D341Med (cell line): ENCODE results near the gene LEFTY1.
"Not testable (repeated sequence)": the region's sequence is repeated elsewhere in the genome, so short reads cannot be mapped to it uniquely, and the experiment has no call there.

Source experiments
- DNase-seq: peaks from one replicate; pipeline ENCODE4 v3.0.0; 2012; ENCODE audit warnings: low spot score

Gene LEFTY1

DNA sequence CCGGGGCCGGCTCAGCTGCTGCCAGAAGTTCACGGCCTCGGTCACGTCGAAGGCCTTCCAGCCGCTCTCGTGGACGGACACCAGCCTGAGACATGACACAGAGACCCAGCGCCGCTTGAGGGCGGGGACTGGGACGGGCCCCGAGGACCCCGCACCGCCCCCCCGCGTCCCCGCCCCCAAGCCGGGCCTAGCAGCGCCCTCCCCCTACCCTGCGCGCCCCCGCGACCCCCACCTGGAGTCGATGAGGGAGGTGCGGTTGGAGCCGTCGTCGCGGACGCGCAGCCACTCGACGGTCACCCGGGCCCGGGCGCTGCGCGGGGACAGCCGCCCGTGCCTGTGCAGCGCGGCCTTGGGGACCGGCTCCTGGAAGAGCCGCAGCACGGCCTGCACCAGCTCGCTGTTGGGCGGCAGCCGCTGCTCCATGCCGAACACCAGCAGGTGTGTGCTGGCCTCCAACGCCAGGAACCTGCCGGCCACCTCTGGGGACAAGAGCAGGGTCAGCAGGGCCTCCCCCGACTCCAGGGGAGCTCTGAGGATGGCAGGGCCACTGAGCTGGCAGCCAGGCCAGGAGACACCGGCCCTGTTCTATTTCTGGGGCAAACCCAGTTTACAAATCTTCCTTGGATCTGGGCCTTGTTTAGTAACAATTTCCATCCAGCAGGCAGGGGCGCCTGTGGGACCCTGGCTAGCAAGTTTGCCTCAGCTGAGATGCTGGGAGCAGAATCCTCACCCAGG, 1.2 kb downstream of the LEFTY1 start:
- not testable (repeated sequence) for DNase-seq

DNA sequence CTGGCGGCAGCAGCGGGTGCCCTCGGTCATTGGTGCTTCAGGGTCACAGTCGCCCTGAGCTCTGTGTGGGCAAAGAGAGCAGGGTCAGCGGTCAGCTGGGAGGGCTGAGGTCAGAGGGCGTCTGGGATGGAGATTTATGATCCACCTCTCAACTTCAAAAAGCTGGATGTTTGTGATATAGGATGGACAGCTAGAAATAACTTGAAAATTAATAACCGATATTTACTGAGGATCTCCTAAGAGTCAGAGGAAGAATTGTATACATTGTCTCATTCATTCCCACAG, 2.0 kb downstream of the LEFTY1 start:
- no peak for DNase-seq

DNA sequence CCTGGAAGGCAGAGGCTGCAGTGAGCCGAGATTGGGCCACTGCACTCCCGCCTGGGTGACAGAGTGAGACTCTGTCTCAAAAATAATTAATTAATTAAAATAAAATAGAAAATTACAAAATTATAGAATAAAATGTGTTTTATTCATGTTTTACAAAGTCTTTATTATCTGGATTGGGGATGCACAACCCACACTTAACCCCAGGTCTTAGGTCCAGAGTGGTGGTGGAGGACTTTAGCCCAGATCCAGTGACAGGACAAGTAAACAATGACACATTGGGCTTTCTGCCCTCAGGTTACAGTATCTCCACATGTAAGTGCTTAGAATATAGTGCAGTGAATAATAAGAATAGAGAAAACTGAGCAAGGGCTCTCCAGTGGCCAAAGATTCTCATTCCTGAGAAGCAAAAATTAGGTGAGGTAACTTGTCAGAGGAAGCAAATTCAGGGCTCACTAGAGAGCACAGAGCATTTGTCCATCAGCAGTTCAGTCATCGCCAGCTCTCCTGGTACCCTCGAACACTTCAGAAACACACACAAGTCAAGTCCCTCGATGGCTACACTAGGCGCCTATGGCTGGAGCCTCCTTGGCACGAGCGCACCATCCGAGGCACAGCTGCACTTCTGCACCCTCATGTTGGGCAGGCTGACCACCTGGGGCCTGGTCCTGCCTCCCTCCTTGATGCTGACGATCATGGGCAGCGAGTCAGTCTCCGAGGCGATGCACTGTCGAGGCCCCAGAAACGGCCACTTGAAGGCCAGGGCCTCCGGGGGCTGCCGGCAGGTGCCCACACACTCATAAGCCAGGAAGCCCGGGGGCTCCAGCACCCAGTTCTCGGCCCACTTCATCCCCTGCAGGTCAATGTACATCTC, 2.6 kb downstream of the LEFTY1 start:
- no peak for DNase-seq

DNA sequence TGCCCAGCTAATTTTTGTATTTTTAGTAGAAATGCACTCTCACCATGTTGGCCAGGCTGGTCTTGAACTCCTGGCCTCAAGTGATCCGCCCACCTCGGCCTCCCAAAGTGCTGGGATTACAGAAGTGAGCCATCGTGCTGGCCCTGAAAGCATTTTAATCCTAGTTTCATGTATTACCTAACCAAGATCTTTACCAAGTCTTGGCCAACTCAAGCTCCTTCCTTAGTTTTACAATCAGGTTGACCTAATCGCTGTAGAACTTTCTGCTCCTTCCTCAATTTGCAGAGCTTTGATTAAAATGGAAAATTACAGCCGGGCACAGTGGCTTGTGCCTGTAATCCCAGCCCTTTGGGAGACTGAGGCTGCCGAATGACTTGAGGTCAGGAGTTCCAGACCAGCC, 3.6 kb downstream of the LEFTY1 start:
- DNase-seq = no peak

DNA sequence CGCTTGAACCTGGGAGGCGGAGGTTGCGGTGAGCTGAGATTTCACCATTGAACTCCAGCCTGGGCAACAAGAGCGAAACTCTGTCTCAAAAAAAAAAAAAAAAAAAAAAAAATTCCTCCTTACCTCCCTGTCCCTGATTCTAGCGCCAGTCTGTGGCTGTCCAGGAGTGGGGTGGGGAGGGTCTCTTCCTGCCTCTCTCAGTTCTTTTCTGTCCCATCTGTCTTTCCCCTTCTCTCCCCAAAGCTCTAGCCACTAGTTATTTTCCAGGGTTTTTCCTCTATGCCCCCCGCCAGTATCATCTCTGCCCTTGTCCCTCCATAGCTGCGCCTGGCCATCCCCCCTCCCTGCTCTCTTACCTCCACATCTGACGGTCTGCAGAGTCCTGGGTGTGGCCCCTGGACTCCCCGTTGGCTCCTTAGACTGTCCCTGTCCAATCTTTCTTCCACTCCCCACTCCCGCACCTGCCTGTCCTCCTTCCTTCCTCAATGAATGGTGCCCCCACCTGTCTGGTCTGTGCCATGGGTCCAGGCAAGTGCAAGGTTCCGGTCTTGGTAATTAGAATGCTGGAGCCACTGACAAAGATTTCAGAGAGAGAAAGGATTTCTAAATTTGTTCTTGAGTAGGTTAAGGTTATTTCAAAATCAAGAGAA, 5.2 kb downstream of the LEFTY1 start:
- DNase-seq = no peak

DNA sequence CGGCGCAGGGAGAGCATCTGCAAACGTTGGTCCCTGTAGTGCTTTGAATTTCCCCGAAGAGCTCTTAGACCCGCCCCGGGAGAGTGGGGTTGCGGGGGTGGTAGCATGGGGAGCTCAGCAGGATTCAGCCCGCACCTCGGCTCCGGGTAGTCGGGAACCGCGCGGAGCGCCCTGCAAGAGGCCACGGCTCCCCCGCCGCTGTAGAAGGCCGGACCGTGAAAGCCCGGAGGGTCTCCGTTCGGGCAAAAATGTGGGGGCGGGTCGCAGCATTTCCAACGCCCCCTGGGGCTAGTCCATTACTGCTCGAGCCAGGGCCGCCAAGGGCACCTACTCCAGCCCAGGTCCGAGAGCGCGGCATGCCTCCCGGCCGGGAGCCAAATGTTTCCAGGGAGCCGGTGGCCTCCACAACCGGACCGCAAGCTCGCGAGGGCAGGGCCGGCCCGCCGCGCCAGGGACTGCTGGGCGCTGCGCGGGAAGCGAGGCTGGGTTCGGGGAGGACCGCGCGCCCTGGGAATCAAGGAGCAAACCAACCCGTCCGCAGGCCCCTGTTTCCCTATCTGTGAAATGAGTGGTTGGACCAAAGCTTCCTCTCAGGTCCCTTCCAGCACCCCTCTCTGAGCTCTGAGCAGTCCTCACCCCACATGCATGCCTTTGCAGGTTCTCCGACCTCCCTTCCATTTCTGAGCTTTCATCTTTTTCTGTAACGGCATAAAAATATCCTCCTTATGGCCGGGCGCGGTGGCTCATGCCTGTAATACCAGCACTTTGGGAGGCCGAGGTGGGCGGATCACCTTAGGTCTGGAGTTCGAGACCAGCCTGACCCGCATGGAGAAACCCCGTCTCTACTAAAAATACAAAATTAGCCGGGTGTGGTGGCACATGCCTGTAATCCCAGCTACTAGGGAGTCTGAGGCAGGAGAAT, 6.0 kb downstream of the LEFTY1 start:
- no peak for DNase-seq

DNA sequence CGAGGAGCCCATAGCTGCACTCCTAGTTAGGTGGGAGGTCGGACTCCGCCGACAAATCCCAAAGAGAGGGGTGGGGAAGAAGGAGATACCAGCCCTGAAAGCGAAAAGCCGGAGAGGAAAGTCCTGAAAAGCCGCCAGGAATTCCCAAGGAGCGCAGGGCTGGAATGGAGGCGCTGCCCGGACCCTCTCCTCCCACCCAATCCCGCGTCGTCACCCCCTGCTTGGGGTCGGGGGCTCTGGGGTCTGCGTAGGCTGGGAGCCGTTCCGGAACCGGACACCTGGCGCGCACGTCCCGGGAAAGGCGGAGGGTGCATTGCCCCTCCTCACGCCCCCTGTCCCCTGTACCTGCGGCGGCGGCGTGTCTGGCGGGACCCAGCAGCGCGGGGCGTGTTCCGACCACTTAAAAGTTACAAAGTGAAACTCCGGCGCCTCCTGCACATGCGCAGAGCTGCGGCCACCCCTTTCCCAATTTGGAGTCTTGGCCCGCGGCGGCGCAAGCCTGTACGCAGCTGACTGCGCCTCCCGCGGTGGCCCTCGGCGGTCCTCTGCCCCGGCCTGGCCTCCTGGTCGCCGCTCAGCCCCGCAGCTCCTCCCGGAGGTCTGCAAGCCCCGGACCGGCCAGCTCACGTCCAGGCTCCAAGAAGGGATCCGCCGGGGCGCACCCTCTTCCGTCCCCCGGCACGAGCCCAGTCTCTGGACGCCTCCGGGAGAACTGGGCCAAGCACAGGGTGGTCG, 6.8 kb downstream of the LEFTY1 start, which contains the start of gene TMEM63A:
Gene TMEM63A (minus strand): TSS at position 422 of the 735 bp plus-strand sequence. CDS start 4,800 bp downstream, outside the sequence.
- peak; percentile 90 for DNase-seq

DNA sequence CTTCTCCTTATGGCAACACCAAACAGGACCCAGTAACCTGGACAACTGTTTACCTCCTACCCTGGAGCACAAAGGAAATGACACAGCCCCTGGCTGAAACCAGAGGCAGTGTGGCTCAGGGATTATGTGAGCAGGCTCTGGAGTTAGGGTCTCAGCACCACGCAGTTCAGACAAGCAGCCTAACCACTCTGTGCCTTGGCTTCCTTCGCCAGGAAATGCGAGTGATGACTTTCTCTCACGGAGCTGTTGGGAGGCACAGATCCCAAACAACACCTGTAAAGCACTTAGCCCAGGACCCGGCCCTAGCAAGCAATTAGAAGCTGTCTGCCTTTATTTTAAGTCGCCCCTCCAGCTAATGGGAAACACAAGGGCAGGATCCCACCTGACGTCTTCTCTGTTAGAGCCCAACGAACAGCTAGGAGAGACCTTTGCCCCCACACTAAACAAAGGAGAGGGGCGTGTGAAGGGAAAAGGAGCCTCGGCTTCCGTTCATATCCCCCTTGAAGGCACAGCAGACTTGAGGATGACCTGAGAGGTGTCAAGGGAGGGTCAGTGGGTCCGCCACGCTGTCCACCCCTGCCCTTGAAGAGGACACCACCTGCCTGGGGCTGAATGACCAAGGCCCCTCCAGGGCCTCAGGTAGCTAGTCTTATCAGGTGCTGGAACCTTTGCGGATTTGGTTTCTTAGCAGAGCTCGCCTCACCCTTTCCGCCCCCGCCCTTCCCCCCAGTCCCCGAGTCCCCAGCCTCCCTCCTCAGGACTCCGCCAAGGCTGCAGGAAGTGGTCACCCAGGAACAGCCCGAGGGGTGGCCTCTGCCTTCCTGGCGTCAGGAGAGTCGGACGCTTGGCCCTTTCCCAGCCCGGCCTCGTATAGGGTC, 7.6 kb downstream of the LEFTY1 start:
- no peak for DNase-seq

DNA sequence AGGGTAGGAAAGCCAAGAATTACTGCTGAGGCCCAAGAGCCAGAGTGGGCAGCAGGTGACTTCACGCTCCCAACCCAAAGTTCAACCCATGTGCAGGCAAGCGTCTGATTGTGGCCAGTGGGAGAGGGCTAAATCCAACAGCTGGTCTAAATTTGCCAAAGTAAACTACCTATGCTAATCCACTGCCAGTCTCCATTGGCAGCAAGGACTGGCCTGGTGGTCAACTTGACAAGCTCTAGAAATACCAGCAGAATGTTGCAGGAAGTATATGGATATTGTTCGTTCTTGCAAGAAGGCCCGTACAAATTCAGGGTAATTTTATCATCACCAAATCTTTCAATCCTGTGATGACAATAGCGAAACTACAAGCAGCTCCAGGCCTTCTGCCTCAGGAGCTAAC, 8.3 kb downstream of the LEFTY1 start:
- DNase-seq = no peak

DNA sequence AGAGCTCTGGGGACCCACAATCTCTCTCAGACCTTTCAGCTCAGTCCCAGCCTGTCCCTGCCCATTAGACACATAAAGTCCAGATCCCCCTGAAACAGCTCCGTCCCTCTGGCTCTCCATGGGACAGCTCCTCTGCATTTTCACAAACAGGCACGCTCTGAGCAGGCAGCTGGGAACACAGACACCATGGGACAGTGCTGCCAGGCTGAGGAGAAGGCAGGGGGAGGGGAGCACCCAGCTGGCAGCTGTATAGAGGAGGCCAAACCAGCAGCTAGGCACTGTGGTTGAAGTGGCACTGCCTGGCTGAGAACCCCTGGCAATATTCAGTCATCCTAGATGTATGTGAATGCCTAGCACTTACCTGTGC, 8.7 kb downstream of the LEFTY1 start:
- no peak for DNase-seq

DNA sequence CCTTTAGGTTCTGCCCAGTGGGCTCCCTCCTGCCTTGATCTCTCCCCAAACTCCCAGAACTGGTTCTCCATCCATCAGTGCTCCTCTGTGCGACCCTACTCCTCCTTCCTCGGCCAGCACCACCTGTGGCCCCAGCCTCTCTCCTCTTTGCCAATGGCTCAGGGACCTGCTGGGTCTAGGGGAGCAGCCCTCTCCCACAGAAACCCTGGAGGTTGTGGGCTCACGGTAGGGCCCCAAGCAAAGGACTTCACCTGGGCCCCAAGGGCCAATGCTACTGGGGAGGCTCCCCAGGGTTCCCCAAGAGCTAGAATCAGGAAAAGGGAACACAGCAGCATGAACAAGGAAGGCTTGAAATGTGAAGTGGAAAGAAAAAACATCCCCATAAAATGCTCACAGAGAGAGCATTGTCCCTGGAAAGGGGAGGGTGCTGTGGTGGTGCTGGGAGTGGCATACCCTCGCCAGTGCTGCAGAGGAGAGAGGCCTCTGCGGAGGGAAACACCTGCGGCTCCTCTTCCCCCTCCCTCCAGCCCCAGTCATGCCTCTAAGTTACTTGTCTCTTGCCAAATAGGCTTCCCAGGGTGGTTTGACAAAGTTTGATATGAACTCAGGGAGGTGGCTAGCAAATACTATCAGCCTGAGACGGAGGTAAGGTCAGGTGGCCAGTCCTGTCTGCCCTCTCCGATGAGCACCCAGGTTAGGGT, 9.3 kb downstream of the LEFTY1 start:
- DNase-seq = no peak

DNA sequence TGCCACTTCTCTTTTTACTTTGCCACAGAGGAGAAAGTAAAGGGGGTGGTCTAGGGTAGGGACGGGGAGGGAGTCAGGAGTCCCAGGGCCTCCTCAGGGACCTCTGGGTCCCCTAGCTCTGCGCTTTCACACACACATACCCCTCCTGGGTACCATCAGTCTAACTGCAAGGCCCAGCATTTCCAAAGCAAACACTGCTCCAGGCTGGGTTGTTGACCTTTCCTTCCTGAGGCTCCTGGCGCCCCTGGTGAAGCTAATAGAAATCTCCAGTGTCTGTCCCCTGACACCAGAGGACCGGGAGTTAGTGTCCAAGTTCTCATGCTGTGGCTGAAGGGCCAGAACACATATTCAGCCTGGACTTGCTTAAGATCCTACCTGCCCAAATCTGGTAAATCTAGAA, 10.7 kb downstream of the LEFTY1 start:
- DNase-seq = no peak

DNA sequence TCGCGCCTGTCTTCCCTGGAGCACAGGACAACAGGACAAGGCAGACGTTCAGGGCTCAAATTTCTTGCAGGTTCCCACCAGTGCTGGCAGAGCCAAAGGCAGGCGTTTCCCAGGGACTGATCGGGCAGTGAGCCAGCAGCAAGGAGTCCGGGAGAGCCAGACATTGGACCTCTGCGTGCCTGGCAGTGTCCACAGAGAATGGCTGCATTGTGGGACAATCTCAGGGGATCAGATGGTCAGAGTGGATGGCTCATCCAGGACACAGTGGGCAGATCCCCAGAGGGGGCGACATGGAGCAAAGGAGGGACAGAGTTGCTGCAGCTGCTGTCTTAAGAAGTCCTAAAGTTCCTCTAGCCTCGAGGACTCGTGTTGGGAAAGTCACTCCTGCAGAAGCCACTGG, 11.4 kb downstream of the LEFTY1 start:
- peak; percentile 59 for DNase-seq

DNA sequence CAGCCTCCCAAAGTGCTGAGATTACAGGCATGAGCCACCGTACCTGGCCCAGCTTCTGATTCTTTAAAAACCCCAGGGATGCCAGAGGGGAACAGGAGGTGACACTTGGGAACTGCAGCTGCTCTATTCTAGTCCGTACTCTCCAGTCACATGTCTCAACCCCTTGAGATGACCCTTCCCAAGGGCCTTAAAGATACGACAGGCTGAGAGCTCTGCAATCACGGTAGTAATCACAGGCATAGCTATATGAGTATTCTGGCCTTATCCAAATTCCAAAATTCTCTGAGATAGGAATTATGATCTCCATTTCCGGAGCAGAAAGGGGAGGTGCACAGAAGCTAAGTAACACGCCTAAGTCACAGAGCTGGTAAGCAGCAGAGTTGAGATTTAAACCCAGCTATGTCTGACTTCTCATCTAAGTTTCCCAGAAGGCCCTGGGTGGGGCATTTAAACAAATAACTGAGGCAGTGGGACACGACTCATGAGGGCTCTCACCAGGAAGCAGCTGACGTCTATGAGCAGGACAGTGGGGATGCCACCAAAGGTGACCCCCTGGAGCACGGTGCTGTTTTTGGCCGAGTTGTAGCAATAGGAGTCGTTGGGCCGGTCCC, 11.9 kb downstream of the LEFTY1 start:
- no peak for DNase-seq

DNA sequence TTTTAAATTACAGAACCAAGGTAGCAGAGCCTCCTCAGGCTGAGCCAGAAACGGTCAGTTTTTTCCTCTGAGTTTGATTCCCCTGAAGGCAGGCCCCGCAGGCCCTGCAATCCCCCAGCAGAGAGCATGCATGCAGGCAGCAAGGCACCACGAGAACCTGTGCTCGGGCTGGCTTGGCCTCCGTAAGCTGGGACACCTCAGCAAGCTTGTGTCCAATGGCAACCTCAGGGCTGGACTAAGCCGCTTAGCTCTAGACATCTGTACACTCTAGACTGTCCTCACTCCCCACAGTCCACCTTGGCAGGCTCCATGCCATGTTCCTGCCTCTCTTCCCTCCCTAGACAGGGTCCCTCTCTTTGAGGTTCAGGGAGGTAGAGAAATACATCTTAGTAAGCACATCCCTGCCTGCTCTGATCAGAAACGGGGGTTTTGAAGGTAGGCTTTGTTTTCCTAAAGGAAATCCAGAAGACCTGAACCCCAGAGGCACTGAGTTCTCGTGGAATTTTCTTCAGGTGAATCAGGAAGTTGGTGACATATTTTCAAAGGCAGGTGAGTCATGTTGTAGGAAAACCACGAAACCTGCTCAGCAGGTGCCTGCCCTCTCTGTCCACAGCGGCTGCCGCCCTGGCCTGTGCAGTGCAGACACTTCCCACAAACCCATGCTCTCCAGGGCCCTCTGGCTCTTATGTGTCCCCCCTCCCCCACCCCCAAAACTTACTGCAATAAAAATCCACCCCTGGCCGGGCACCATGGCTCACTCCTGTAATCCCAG, 13.7 kb downstream of the LEFTY1 start:
- no peak for DNase-seq

DNA sequence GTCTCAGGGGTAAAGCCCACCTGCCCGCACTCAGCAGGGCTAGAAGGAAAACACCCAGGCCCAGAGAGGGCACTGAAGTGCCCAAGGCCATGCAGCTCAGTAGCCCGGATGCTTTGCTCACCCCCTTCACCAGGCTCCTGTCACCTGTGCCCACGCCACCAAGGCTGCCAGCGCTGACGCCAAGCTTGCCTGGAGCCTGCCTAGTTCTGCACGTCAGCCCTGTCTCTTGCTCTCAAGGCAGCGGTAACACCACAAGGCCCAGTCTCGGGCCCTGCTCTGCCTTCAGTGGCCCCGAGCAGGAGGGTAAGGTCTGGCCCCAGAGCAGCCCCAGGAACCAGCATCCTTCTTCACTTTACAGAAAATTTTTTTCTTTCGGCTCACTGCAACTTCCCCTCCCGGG, 14.5 kb downstream of the LEFTY1 start:
- DNase-seq = no peak

DNA sequence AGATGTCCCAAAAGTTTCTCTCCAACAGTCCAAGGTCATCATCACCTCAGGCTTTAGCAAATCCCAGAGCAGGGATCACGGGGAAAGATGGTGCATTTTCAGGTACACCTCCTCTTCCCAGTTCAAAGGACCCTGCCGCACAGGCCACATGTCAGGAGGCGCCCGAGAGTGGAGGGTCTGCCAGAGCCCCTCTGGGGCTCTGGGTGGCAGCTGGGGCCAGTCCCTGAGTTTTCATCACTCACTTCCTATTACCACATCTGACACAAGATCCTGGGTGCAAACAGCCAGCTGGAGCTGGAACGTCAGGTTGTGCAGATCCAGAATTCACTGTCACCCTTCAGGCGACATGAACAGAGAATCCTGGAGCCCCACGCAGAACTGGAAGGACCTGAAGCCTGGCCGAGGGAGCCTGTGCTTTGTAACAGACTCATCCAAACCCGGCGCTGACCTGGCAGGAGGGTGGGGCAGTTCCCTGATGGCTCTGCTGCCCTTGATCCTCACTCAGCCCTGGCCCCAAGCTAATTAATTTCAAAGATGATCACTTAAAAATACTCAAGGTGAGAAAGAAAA, 15.6 kb downstream of the LEFTY1 start:
- no peak for DNase-seq

DNA sequence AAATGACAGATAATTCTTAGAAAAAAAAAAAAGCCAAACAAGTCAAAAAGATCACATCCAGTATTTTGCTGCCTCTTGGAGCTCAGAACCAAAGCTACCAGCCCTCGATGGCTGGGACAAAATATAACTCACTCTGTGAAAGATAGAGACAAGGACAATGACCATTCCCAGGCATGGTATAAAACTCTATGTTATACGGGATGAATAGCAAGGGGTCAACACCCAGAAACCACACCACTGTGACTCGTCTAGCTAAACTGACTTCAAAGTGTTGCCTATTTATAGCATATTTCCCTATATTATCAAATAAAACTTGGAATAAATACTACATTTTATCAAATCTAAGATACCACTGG, 16.9 kb downstream of the LEFTY1 start:
- DNase-seq = no peak
